Mucosa of rectum (tissue), 2 donors: ENCODE measurements around the gene PRPS1L1.

Experiments used
- H3K27ac ChIP-seq, 2 donors: one replicate each; pipeline ENCODE4 v1.7.0; 2013; ENCODE audit warnings: inconsistent platforms in 2 of 2, low read depth in 2 of 2, low read length in 2 of 2
- H3K27me3 ChIP-seq, 2 donors: one replicate each; pipeline ENCODE4 v1.7.0; 2013; ENCODE audit warnings: low read length in 2 of 2; ENCODE audit not compliant: control insufficient read depth in 2 of 2, insufficient read depth in 2 of 2
- H3K36me3 ChIP-seq, 2 donors: one replicate each; pipeline ENCODE4 v1.7.0; 2013; ENCODE audit warnings: low read length in 2 of 2; ENCODE audit not compliant: control insufficient read depth in 2 of 2, insufficient read depth in 2 of 2
- H3K4me1 ChIP-seq, 2 donors: one replicate each; pipeline ENCODE4 v1.7.0; 2013; ENCODE audit warnings: low read length in 2 of 2, mild to moderate bottlenecking in 1 of 2; ENCODE audit not compliant: control insufficient read depth in 2 of 2, insufficient read depth in 2 of 2
- H3K4me3 ChIP-seq, 2 donors: one replicate each; pipeline ENCODE4 v1.7.0; 2013; ENCODE audit warnings: low read length in 2 of 2
- H3K9ac ChIP-seq, 2 donors: one replicate each; pipeline ENCODE4 v1.7.0; 2013; ENCODE audit warnings: low read length in 2 of 2, low read depth in 1 of 2, mild to moderate bottlenecking in 1 of 2
- H3K9me3 ChIP-seq, 2 donors: one replicate each; pipeline ENCODE4 v1.7.0; 2013; ENCODE audit warnings: low read length in 2 of 2; ENCODE audit not compliant: control insufficient read depth in 2 of 2
- donor health status: healthy.
- donor health status: Normal muscosa, but diverticular disease.

The PRPS1L1 gene

DNA sequence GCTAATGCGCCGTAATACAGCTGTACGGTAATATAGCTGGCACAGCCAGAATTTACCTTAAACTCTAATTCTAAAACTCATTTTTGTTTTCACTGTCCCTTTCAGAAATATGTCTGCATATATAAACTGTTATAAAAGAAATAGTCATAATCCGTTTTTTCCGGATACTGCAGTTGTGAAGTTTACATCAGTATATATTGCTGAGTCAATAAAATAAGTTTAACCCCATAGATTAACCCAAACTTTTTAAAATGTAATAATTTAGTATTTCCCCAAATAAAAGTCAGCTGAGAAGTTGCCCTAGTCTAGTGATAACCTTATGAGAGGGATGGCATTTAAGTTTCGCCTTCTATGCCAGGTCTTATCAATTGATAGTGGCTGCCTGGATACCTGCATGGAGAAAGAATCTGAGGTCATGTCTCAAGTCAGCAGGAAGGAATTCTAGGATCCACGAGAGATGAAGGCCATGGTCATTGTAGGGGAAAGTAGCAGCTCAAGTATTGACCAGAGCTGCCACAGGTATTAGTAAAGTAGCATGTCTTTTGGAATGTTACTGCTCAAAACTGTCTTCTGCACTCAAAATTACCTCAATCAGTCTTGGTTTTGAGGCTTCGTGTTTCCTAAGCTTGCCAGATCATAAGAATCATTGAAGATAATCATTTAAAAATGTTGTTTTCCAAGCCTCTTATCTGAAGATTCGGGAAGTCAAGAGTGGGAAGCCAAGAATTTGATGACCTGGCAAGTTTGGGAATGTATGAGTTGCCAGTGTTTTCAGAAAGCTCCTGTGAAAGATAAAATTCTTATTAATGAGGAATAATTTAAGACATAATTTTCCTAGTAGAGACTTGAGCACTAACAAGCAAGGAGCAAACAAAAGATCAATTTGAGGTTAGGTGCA lies 10.8 kb downstream of the PRPS1L1 start:
- no peaks in the 10 kb centered on the region for H3K36me3 ChIP-seq

DNA sequence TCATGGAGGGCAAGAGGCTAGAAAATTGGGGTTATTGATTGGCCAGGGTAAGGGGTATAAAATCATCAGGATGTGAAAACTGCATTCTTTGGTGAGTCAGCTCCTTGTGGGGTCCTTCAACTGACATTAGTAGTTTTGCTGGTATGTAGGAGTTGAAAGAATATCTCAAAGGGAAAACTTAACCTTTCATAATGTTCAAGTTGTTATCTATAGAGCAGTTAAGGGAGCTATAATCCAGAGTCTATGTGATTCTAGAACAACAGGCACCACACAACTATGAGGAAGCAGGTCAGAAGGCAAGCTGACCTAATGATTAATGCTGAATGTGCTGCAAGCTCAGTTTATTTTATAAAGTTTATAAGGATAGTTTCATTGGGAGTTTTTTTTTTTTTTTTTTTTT lies 13.7 kb downstream of the PRPS1L1 start:
- Histone ChIP-seq H3K9ac (no peak overlapping the region), H3K4me3 (no peak overlapping the region), H3K27me3 (no peaks in the 10 kb centered on the region), H3K4me1 (no peaks in the 10 kb centered on the region), H3K36me3 (no peaks in the 10 kb centered on the region), H3K27ac (no peak overlapping the region), H3K9me3 (no peaks in the 10 kb centered on the region)

More for the DNA sequence above, 10.8 kb downstream of the PRPS1L1 start:
- no peak overlapping the region for H3K9ac ChIP-seq
- H3K4me1 ChIP-seq, result peaks cover 0 to 7% of the 10 kb centered on the region in 2 donors
- H3K9me3 ChIP-seq, result no peaks in the 10 kb centered on the region
- H3K4me3 ChIP-seq, result no peak overlapping the region
- no peak overlapping the region for H3K27ac ChIP-seq
- H3K27me3 ChIP-seq, result no peaks in the 10 kb centered on the region

DNA sequence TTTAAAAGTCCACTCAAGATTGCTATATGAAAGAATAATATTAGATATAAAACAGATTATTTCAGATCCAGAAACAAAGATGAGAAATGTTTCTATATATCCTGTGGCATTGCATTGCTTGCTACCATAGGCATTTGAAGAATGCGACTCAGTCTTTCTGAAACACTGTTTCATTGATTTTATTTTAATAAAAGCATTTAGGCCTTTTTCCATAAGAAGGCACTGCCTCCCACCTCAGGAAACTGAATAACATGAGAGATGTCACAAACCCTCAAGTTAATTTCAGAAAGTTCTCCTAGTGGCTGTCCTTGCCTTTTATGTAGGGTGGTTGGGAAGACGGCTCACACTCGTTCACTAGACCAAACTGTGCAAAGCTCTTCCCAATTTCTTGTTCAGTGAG lies 23.3 kb downstream of the PRPS1L1 start:
- no peaks in the 10 kb centered on the region for H3K27me3 ChIP-seq
- no peaks in the 10 kb centered on the region for H3K9me3 ChIP-seq
- no peaks in the 10 kb centered on the region for H3K4me1 ChIP-seq
- no peak overlapping the region for H3K4me3 ChIP-seq
- H3K36me3 ChIP-seq, result no peaks in the 10 kb centered on the region
- no peak overlapping the region for H3K27ac ChIP-seq
- H3K9ac ChIP-seq, result no peak overlapping the region

DNA sequence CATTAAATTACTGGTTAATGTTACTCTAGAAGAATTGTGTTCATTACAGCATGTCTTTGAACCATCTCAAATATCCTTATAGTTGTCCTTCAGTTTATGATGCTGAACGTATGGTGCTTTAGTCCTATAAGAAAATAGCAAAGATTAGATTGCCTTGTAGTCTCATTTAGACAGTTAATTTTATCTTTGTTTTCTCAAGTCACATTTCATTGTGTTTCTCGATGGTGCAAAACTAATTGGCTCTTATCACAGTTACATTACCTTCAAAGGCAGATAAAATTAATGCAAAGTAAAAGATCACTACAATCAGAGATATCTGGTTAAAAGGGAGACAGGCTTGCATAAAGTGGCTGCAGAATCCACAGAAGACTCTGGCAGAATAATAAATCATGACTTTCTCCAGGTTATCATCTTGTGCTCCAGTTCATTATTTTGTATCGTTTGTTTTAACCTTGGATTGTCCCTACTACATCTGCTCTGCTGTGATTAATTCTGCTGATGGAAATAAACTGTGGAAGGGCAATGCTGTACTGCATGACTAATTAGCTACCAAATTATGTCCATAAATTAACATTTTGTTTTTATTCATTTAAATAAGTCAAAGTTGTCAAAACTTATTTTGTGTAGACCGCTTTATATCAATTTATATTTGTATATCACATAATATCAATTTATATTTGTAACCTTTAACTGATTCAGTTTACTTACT lies 24.2 kb downstream of the PRPS1L1 start:
- Histone ChIP-seq H3K9ac (no peak overlapping the region), H3K27ac (no peak overlapping the region), H3K4me3 (no peak overlapping the region), H3K4me1 (no peaks in the 10 kb centered on the region), H3K36me3 (no peaks in the 10 kb centered on the region), H3K9me3 (no peaks in the 10 kb centered on the region), H3K27me3 (no peaks in the 10 kb centered on the region)

DNA sequence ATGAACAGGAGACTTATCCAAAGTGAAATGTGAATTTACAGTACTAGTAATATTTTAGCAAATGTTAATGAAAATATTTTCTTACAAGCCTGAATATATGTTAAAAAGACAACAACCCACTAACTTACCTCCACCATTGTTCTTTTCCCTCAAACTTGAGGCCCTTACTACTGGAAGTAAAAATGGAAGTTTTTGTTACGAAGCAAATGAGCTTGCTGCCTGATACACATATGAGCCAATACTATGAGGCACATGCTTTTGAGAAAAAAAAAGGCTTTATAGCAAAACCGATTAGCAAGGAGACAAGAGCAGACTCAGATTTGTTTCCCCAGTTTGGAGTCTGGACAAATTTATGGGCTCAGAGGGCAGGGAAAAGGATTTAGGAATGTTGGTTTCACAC lies 29.0 kb downstream of the PRPS1L1 start:
- Histone ChIP-seq H3K27me3 (no peaks in the 10 kb centered on the region), H3K4me1 (no peaks in the 10 kb centered on the region)

DNA sequence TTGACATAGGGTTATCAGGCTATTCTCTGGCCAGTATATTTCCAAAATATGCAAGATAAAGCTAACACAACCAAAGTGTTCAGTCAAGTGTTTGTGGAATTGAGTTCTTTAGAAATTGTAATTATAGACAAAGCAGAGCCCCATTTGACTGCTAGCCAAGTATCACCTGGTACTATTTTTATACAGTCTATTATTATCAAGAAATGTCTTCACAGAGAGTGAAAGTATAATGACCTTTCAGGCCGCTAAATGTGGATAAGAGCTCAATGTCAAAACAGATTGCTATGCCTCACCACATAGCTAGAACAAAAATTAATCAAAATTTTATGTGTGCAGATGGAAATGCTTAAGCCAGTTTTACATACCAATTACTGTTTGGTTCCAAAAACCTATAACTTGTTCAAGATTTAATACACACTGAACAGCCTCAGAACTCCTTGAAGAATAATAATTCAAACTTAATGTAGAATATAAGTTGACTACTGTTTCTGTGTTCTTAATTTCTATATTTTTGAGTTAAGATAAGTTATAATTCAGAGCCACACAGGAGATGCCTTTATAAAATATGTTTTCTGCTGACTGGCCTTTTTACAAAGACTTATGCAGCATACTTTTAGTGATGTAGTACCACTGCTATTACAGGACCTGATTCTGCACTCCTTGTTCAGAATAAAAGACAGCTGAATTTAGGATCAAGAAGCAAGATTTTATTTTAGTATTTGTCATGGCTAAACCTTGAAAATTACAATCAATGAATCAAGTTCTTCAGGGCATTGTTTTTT lies 31.0 kb downstream of the PRPS1L1 start:
- H3K27ac ChIP-seq, result no peak overlapping the region
- no peaks in the 10 kb centered on the region for H3K36me3 ChIP-seq
- no peaks in the 10 kb centered on the region for H3K27me3 ChIP-seq
- H3K9ac ChIP-seq, result no peak overlapping the region
- H3K4me1 ChIP-seq, result no peaks in the 10 kb centered on the region
- H3K9me3 ChIP-seq, result no peaks in the 10 kb centered on the region
- H3K4me3 ChIP-seq, result no peak overlapping the region

More for the DNA sequence above, 29.0 kb downstream of the PRPS1L1 start:
- H3K9me3 ChIP-seq, result no peaks in the 10 kb centered on the region
- H3K9ac ChIP-seq, result no peak overlapping the region
- H3K4me3 ChIP-seq, result no peak overlapping the region
- no peaks in the 10 kb centered on the region for H3K36me3 ChIP-seq
- H3K27ac ChIP-seq, result no peak overlapping the region

DNA sequence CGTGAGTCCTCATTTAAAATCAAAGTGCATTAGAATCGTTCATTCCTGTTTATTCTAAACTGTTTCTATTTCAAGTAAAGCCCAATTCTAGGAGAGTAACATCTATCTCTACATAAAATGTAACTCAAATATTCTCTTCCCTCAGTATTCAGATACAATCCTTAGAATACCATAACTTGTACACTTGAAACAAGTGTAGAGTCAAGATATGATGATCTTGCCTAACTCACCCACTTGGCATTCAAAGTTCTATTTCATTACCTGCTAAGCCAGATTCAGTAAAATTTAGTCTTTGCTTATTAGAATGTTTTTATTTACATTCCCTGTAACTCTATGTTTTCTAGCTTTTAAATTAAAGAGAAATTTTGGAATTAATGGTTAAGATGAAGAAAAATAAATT lies 31.6 kb downstream of the PRPS1L1 start:
- Histone ChIP-seq H3K4me1 (no peaks in the 10 kb centered on the region), H3K36me3 (no peaks in the 10 kb centered on the region), H3K9me3 (no peaks in the 10 kb centered on the region), H3K9ac (no peak overlapping the region), H3K4me3 (no peak overlapping the region), H3K27ac (no peak overlapping the region), H3K27me3 (no peaks in the 10 kb centered on the region)

DNA sequence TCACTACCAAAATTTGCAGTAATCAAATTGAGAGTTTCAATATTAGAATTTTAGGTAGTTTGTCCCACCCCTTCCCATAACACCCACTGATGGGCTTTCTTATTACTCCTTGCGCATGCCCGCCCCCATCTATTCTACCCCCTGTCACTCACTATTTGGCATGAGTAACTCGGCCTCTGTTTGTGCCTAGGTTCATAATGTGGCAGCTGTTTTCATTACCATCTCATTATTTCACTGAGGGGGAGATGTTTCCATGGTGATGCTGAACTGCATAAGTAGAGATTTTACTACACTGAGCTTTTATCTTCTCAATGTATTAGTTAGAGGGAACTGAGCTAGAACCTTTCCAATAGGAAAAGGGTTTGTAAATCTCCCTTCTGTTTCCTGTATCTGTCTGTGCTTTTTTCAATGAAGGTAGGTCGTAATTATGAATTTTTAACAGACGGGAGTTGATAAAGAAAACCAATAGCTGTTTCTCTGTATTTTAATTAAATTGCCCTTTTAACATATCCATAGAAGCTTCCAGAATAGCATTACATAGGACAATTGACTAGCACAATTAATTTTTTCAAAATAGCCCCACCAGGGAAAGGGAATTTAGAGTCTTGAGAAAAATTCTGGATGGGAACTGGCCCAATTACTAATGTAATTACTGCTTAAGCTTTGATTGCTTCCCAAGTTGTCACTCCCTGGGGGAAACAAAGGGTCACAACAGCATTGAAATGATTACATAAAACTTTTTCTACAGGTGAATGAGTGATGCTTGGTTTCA lies 33.4 kb downstream of the PRPS1L1 start:
- Histone ChIP-seq H3K9me3 (no peaks in the 10 kb centered on the region), H3K36me3 (no peaks in the 10 kb centered on the region), H3K4me1 (peaks cover 0 to 6% of the 10 kb centered on the region in 2 donors), H3K27me3 (no peaks in the 10 kb centered on the region), H3K9ac (no peak overlapping the region), H3K27ac (no peak overlapping the region), H3K4me3 (no peak overlapping the region)

DNA sequence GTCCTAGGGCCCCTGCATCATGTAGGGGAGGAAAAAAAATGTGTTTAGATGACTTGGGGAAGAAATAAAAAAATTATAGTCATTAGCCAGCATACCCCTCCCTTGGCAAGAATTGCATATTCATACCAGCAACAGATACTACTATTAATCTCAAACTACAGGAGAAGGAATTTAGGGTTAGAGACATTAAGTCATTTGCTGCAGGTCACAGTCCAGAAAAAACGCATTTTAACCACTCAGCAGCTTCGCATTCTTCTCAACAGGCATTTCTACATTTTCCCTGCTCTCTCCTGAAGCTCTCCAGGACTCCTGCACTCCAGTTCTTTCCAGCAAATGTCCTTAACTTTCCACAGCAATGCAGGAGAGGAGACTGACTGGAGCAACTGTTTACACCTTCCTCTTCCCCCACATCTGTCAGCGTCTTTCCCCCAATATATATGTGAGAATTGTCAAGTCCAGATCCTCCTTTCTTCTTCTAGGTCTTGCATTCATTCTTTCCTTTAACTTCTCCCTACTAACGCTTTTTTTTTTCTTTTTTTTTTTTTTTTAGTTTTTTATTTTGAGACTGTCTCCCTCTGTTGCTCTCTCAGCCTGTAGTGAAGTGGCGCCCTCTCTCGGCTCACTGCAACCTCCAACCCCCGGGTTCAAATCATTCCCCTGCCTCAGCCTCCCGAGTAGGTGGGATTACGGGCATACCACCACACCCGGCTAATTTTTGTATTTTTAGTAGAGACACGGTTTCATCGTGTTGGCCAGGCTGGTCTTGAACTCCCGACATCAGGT lies 35.6 kb downstream of the PRPS1L1 start:
- no peaks in the 10 kb centered on the region for H3K9me3 ChIP-seq
- H3K27ac ChIP-seq, result no peak overlapping the region
- no peak overlapping the region for H3K4me3 ChIP-seq
- H3K36me3 ChIP-seq, result no peaks in the 10 kb centered on the region
- no peaks in the 10 kb centered on the region for H3K27me3 ChIP-seq
- H3K4me1 ChIP-seq, result peaks cover 0 to 10% of the 10 kb centered on the region in 2 donors
- no peak overlapping the region for H3K9ac ChIP-seq
